PC-9 (cell line): Measurements from ENCODE around the gene ELMOD2. TPM values are rescaled to one million over a fixed set of nuclear protein-coding genes. Genes with fewer than 3 reads are reported as not detected.

Experiments used
- BruUV-seq: library from RNA; stranded (reverse); fragments of 400-500 nt; replicated peaks from 2 replicates; lab custom pipeline; 2021; lab: Mats Ljungman, UMichigan
- CTCF ChIA-PET: fragments of 300-600 bp; sonication (Branson Sonifier 250); formaldehyde crosslinking; loops from one replicate; lab custom pipeline; 2022; ENCODE audit warnings: antibody characterized with exemption; lab: Charles Lee
- POLR2A ChIA-PET: fragments of 300-600 bp; sonication (Branson Sonifier 250); formaldehyde crosslinking; loops from one replicate; lab custom pipeline; 2022; ENCODE audit warnings: antibody characterized with exemption; ENCODE audit not compliant: unreplicated experiment; lab: Charles Lee
- DNase-seq, 2 experiments: peaks; one replicate each; pipeline versions ENCODE4 v3.0.0 to v3.0.0-alpha.2; 2015 to 2022; ENCODE audit warnings: mixed read lengths in 1 of 2
- H2AFZ ChIP-seq: fragments of 200-600 bp; sonication (generic); 2 replicates; pipeline ENCODE4 v1.8.1; 2017; ENCODE audit warnings: antibody characterized with exemption
- H3F3A ChIP-seq: fragments of 200-600 bp; sonication (generic); 2 replicates; pipeline ENCODE4 v1.8.1; 2017; ENCODE audit warnings: antibody characterized with exemption, mild to moderate bottlenecking, low read depth; ENCODE audit not compliant: insufficient read depth
- H3K27ac ChIP-seq: fragments of 200-600 bp; sonication (generic); 2 replicates; pipeline ENCODE4 v1.6.1; 2016; ENCODE audit warnings: mixed run types
- H3K27me3 ChIP-seq: fragments of 200-600 bp; sonication (generic); 2 replicates; pipeline ENCODE4 v1.6.1; 2016; ENCODE audit warnings: low read depth, mixed run types; ENCODE audit not compliant: insufficient read depth
- H3K36me3 ChIP-seq: fragments of 200-600 bp; sonication (generic); 2 replicates; pipeline ENCODE4 v1.6.1; 2016; ENCODE audit warnings: low read depth, mixed run types
- H3K4me1 ChIP-seq: fragments of 200-600 bp; sonication (generic); replicated peaks from 2 replicates; pipeline ENCODE4 v1.6.1; 2016; ENCODE audit warnings: mixed run types; ENCODE audit not compliant: insufficient read depth
- H3K4me2 ChIP-seq: fragments of 200-600 bp; sonication (generic); 2 replicates; pipeline ENCODE4 v1.6.1; 2017; ENCODE audit warnings: mixed run types
- H3K4me3 ChIP-seq: fragments of 200-600 bp; sonication (generic); 2 replicates; pipeline ENCODE4 v1.6.1; 2016; ENCODE audit warnings: mixed run types
- H3K79me2 ChIP-seq: fragments of 200-600 bp; sonication (generic); 2 replicates; pipeline ENCODE4 v1.6.1; 2017; ENCODE audit warnings: low read depth, mixed run types
- H3K9me2 ChIP-seq: fragments of 200-600 bp; sonication (generic); 2 replicates; pipeline ENCODE4 v1.8.1; 2017; ENCODE audit warnings: mild to moderate bottlenecking; ENCODE audit not compliant: insufficient read depth
- H3K9me3 ChIP-seq: fragments of 200-600 bp; sonication (generic); 2 replicates; pipeline ENCODE4 v1.8.1; 2016; ENCODE audit warnings: low read depth; ENCODE audit not compliant: insufficient read depth
- H4K20me1 ChIP-seq: fragments of 200-600 bp; sonication (generic); 2 replicates; pipeline ENCODE4 v1.8.1; 2017; ENCODE audit not compliant: insufficient read depth
- CTCF ChIP-seq: fragments of 200-600 bp; sonication (generic); conservative IDR thresholded peaks from 2 replicates; pipeline ENCODE4 v1.6.1; 2017; ENCODE audit warnings: mixed run types, antibody characterized with exemption, mild to moderate bottlenecking, moderate library complexity
- EZH2 ChIP-seq: fragments of 200-600 bp; sonication (generic); IDR thresholded peaks from 2 replicates; pipeline ENCODE4 v1.8.0; 2017; ENCODE audit warnings: antibody characterized with exemption, low read depth
- intact Hi-C: fragments of 100-400 bp; cut with micrococcal nuclease; formaldehyde crosslinking; loops from one replicate; pipeline ENCODE4 v1.10.0; 2022; ENCODE audit not compliant: unreplicated experiment
- total RNA-seq: library from RNA; stranded (reverse); gene quantifications from 2 replicates; pipeline ENCODE4 v1.2.3, GENCODE V29; 2021

The ELMOD2 gene
- total RNA-seq, 1 experiment from 2014 or later, result 29.9 TPM

- Histone ChIP-seq H3K9me2 (no peaks in the 10 kb centered on the region), H3K9me3 (no peaks in the 10 kb centered on the region), H4K20me1 (no peaks in the 10 kb centered on the region), H3K4me3 (no peak overlapping the region), H3K4me2 (no peak overlapping the region), H3K36me3 (no peaks in the 10 kb centered on the region), H3K27ac (no peak overlapping the region), H3K4me1 (no peaks in the 10 kb centered on the region), H2AFZ (no peak overlapping the region), H3F3A (no peaks in the 10 kb centered on the region), H3K79me2 (no peaks in the 10 kb centered on the region), H3K27me3 (no peaks in the 10 kb centered on the region)
- BruUV-seq, result no TSS peak
- ChIA-PET CTCF (no interaction called here), POLR2A (no interaction called here)
- DNase-seq, result no peak
- TF ChIP-seq EZH2 (no peak), CTCF (no peak)
- intact Hi-C loops, result no loop called here
Observed at GRCh38 chr4:140485939-140486338, 38.0 kb upstream of the ELMOD2 start.

- ChIA-PET CTCF (no interaction called here), POLR2A (no interaction called here)
- no peak overlapping the region for H3K27ac ChIP-seq
- no peaks in the 10 kb centered on the region for H3F3A ChIP-seq
- no peaks in the 10 kb centered on the region for H3K9me2 ChIP-seq
- no peaks in the 10 kb centered on the region for H3K9me3 ChIP-seq
- H3K79me2 ChIP-seq, result no peaks in the 10 kb centered on the region
- H3K36me3 ChIP-seq, result no peaks in the 10 kb centered on the region
- H4K20me1 ChIP-seq, result no peaks in the 10 kb centered on the region
- intact Hi-C loops, result no loop called here
- no peaks in the 10 kb centered on the region for H3K27me3 ChIP-seq
- no peaks in the 10 kb centered on the region for H3K4me1 ChIP-seq
- DNase-seq, result no peak
- H3K4me2 ChIP-seq, result no peak overlapping the region
- BruUV-seq, result no TSS peak
- TF ChIP-seq CTCF, result no peak
- TF ChIP-seq EZH2, result no peak
- H3K4me3 ChIP-seq, result no peak overlapping the region
- H2AFZ ChIP-seq, result no peak overlapping the region
Observed at GRCh38 chr4:140497405-140497746, 26.6 kb upstream of the ELMOD2 start.

GRCh38 chr4:140497747-140498636 is 26.0 kb upstream of the ELMOD2 start, which contains the start of gene MGAT4D:
Gene MGAT4D (minus strand): TSS chr4:140498293. CDS start chr4:140498222, 71 bp downstream.
- Histone ChIP-seq H3K9me3 (no peaks in the 10 kb centered on the region), H2AFZ (no peak within 1 kb of the TSS), H3K4me3 (no peak within 1 kb of the TSS), H3K36me3 (no peaks in the 10 kb centered on the region), H3K27ac (no peak within 1 kb of the TSS), H3K79me2 (no peaks in the 10 kb centered on the region), H3K4me1 (no peaks in the 10 kb centered on the region), H4K20me1 (no peaks in the 10 kb centered on the region), H3K9me2 (no peaks in the 10 kb centered on the region), H3K27me3 (no peaks in the 10 kb centered on the region), H3F3A (no peaks in the 10 kb centered on the region), H3K4me2 (no peak within 1 kb of the TSS)
- ChIA-PET POLR2A (no interaction called here), CTCF (no interaction called here)
- BruUV-seq, result no TSS peak
- no peak for TF ChIP-seq EZH2
- TF ChIP-seq CTCF, result no peak
- intact Hi-C loops, result no loop called here
- DNase-seq, result no peak
